Astrocyte (in vitro differentiated cells and primary cell): ENCODE results near the gene VWA8. TPM values are rescaled to one million over a fixed set of nuclear protein-coding genes. Genes with fewer than 3 reads are reported as not detected.

ENCODE experiments used
- DNase-seq: peaks from one replicate; pipeline ENCODE4 v3.0.0-alpha.2; 2010; ENCODE audit warnings: low read depth
- FAIRE-seq: peaks from 2 replicates; lab custom pipeline; 2011; peaks lifted over from hg19 to GRCh38; lab: Jason Lieb, UNC
- H2AFZ ChIP-seq: 2 replicates; pipeline ENCODE4 v1.6.0; 2012; ENCODE audit warnings: low read depth, low read length, inconsistent platforms
- H3K27ac ChIP-seq: 2 replicates; pipeline ENCODE4 v1.5.1; 2011; ENCODE audit warnings: low read depth, low read length, inconsistent platforms
- H3K27me3 ChIP-seq: 2 replicates; pipeline ENCODE4 v1.6.0; 2011; ENCODE audit warnings: low read length, inconsistent platforms; ENCODE audit not compliant: insufficient read depth
- H3K36me3 ChIP-seq: 2 replicates; pipeline ENCODE4 v1.5.1; 2011; ENCODE audit warnings: low read length, inconsistent platforms; ENCODE audit not compliant: insufficient read depth
- H3K4me1 ChIP-seq: 2 replicates; pipeline ENCODE4 v1.5.1; 2011; ENCODE audit warnings: low read length, inconsistent platforms; ENCODE audit not compliant: insufficient read depth
- H3K4me2 ChIP-seq: 2 replicates; pipeline ENCODE4 v1.6.0; 2012; ENCODE audit warnings: low read length, inconsistent platforms
- H3K4me3 ChIP-seq: 2 replicates; pipeline ENCODE4 v1.5.1; 2011; ENCODE audit warnings: low read depth, mild to moderate bottlenecking, low read length, inconsistent platforms; ENCODE audit not compliant: insufficient read depth
- H3K79me2 ChIP-seq: 2 replicates; pipeline ENCODE4 v1.6.0; 2012; ENCODE audit warnings: mild to moderate bottlenecking, low read length, inconsistent platforms; ENCODE audit not compliant: insufficient read depth
- H3K9ac ChIP-seq: 2 replicates; pipeline ENCODE4 v1.6.0; 2012; ENCODE audit warnings: mild to moderate bottlenecking, low read length, inconsistent platforms
- H3K9me3 ChIP-seq: 2 replicates; pipeline ENCODE4 v1.5.1; 2012; ENCODE audit warnings: low read depth, mild to moderate bottlenecking, low read length, inconsistent platforms; ENCODE audit not compliant: insufficient read depth
- H4K20me1 ChIP-seq: 2 replicates; pipeline ENCODE4 v1.6.0; 2012; ENCODE audit warnings: low read length, inconsistent platforms; ENCODE audit not compliant: insufficient read depth
- H3K27ac Mint-ChIP-seq: one replicate; pipeline ENCODE4 v1.8.0; 2021; ENCODE audit warnings: mild to moderate bottlenecking, mixed read lengths; ENCODE audit not compliant: unreplicated experiment
- H3K27me3 Mint-ChIP-seq: one replicate; pipeline ENCODE4 v1.8.0; 2021; ENCODE audit warnings: low read depth, mixed read lengths; ENCODE audit not compliant: unreplicated experiment
- H3K36me3 Mint-ChIP-seq: one replicate; pipeline ENCODE4 v1.8.0; 2021; ENCODE audit warnings: low read depth, mixed read lengths; ENCODE audit not compliant: unreplicated experiment
- H3K4me1 Mint-ChIP-seq: one replicate; pipeline ENCODE4 v1.8.0; 2021; ENCODE audit warnings: low read depth, mixed read lengths; ENCODE audit not compliant: unreplicated experiment
- H3K4me3 Mint-ChIP-seq: one replicate; pipeline ENCODE4 v1.8.0; 2021; ENCODE audit warnings: mild to moderate bottlenecking, moderate library complexity, mixed read lengths; ENCODE audit not compliant: unreplicated experiment
- H3K9me3 Mint-ChIP-seq: one replicate; pipeline ENCODE4 v1.8.0; 2021; ENCODE audit warnings: mild to moderate bottlenecking, mixed read lengths; ENCODE audit not compliant: unreplicated experiment
- EZH2 ChIP-seq: IDR thresholded peaks from 2 replicates; pipeline ENCODE4 v1.6.1; 2012; ENCODE audit warnings: mild to moderate bottlenecking, low read length, inconsistent platforms; ENCODE audit not compliant: insufficient read depth
- total RNA-seq: library from RNA; stranded (reverse); gene quantifications from 2 replicates; pipeline ENCODE4 v1.2.1, GENCODE V29; 2021
- TF ChIP-seq, protein P1 (sequence below): IDR thresholded peaks from 2 replicates; pipeline ENCODE4 v1.5.1; 2011; ENCODE audit warnings: low read depth, mild to moderate bottlenecking, inconsistent platforms, low read length, moderate library complexity; ENCODE audit not compliant: insufficient read depth

Gene VWA8
- total RNA-seq, 1 donor from 2014 or later = 15.6 TPM

- Histone ChIP-seq H4K20me1 (no peaks in the 10 kb centered on the region), H2AFZ (no peak overlapping the region), H3K27me3 (no peaks in the 10 kb centered on the region), H3K79me2 (no peaks in the 10 kb centered on the region), H3K4me3 (no peak overlapping the region), H3K27ac (no peak overlapping the region), H3K4me1 (no peaks in the 10 kb centered on the region), H3K9ac (no peak overlapping the region), H3K4me2 (no peak overlapping the region), H3K36me3 (no peaks in the 10 kb centered on the region), H3K9me3 (no peaks in the 10 kb centered on the region)
- Mint-ChIP-seq H3K9me3 (no peaks in the 10 kb centered on the region), H3K4me3 (no peak overlapping the region), H3K36me3 (peaks cover 3% of the 10 kb centered on the region), H3K27me3 (no peaks in the 10 kb centered on the region), H3K4me1 (peaks cover 2% of the 10 kb centered on the region), H3K27ac (no peak overlapping the region)
- no peak for DNase-seq
- no peak for FAIRE-seq
- no peak for TF ChIP-seq EZH2
- TF ChIP-seq, protein P1, sequence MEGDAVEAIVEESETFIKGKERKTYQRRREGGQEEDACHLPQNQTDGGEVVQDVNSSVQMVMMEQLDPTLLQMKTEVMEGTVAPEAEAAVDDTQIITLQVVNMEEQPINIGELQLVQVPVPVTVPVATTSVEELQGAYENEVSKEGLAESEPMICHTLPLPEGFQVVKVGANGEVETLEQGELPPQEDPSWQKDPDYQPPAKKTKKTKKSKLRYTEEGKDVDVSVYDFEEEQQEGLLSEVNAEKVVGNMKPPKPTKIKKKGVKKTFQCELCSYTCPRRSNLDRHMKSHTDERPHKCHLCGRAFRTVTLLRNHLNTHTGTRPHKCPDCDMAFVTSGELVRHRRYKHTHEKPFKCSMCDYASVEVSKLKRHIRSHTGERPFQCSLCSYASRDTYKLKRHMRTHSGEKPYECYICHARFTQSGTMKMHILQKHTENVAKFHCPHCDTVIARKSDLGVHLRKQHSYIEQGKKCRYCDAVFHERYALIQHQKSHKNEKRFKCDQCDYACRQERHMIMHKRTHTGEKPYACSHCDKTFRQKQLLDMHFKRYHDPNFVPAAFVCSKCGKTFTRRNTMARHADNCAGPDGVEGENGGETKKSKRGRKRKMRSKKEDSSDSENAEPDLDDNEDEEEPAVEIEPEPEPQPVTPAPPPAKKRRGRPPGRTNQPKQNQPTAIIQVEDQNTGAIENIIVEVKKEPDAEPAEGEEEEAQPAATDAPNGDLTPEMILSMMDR = no peak
These were observed 197.1 kb downstream of the VWA8 start for GRCh38 chr13:41763782-41764181.

- Mint-ChIP-seq H3K9me3 (no peaks in the 10 kb centered on the region), H3K4me1 (no peaks in the 10 kb centered on the region), H3K27ac (no peak overlapping the region), H3K36me3 (peaks cover 3% of the 10 kb centered on the region), H3K4me3 (no peak overlapping the region), H3K27me3 (no peaks in the 10 kb centered on the region)
- no peak for TF ChIP-seq EZH2
- TF ChIP-seq, protein P1 = no peak
- H3K4me3 ChIP-seq = no peak overlapping the region
- H3K4me2 ChIP-seq = no peak overlapping the region
- no peak for FAIRE-seq
- H3K27me3 ChIP-seq = no peaks in the 10 kb centered on the region
- no peak overlapping the region for H3K27ac ChIP-seq
- no peak overlapping the region for H3K9ac ChIP-seq
- no peak for DNase-seq
- H4K20me1 ChIP-seq = no peaks in the 10 kb centered on the region
- H2AFZ ChIP-seq = no peak overlapping the region
- no peaks in the 10 kb centered on the region for H3K36me3 ChIP-seq
- no peaks in the 10 kb centered on the region for H3K4me1 ChIP-seq
- no peaks in the 10 kb centered on the region for H3K9me3 ChIP-seq
- H3K79me2 ChIP-seq = no peaks in the 10 kb centered on the region
These were observed 198.1 kb downstream of the VWA8 start for GRCh38 chr13:41762796-41763195.

- Mint-ChIP-seq H3K36me3 (peaks cover 10% of the 10 kb centered on the region), H3K27ac (no peak overlapping the region), H3K4me1 (no peaks in the 10 kb centered on the region), H3K9me3 (peaks cover 4% of the 10 kb centered on the region), H3K27me3 (no peaks in the 10 kb centered on the region), H3K4me3 (no peak overlapping the region)
- FAIRE-seq = no peak
- no peaks in the 10 kb centered on the region for H4K20me1 ChIP-seq
- H3K4me1 ChIP-seq = no peaks in the 10 kb centered on the region
- H2AFZ ChIP-seq = no peak overlapping the region
- no peak for TF ChIP-seq EZH2
- TF ChIP-seq, protein P1 = no peak
- no peaks in the 10 kb centered on the region for H3K27me3 ChIP-seq
- no peak overlapping the region for H3K4me3 ChIP-seq
- H3K36me3 ChIP-seq = no peaks in the 10 kb centered on the region
- no peaks in the 10 kb centered on the region for H3K79me2 ChIP-seq
- H3K9ac ChIP-seq = no peak overlapping the region
- no peak for DNase-seq
- no peak overlapping the region for H3K27ac ChIP-seq
- no peaks in the 10 kb centered on the region for H3K9me3 ChIP-seq
- no peak overlapping the region for H3K4me2 ChIP-seq
These were observed 204.6 kb downstream of the VWA8 start for GRCh38 chr13:41756198-41756880.
